Stimulated activated CD4-positive, alpha-beta T cell treated with anti-CD3 and anti-CD28 coated beads, Interleukin-2, amount 100 ng/mL, for 24 hours (primary cell): Measurements from ENCODE around the gene LRP1B.
"Not testable (repeated sequence)": the region's sequence is repeated elsewhere in the genome, so short reads cannot be mapped to it uniquely, and the experiment has no call there.

Experiments used
- DNase-seq, 2 donors: peaks; one replicate each; pipeline ENCODE4 v3.0.0-alpha.2; 2020

LRP1B gene

GRCh38 chr2:141863964-141864363 is 266.9 kb downstream of the LRP1B start:
- no peak for DNase-seq

GRCh38 chr2:141856215-141856919 is 274.4 kb downstream of the LRP1B start:
- no peak for DNase-seq

GRCh38 chr2:141848191-141848590 is 282.6 kb downstream of the LRP1B start:
- DNase-seq: no peak

DNA sequence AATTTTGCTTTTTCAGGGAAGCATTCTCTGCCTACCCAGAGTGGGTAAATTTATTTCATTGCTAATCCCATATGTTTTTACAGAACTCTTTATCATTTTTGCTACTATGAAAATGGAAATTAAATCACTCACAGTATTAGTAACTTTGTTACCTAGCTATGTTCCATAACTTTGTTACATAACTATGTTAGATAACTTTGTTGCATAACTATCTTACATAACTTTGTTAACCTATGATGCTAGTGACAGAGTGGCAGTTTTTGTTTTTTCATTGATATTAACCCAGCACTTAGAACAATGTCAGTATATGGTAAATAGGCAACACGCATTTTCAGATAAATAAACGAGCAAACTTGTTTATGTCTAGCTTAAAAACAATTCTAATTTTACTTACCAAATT is 286.6 kb downstream of the LRP1B start:
- DNase-seq: no peak

- DNase-seq: no peak
These were observed 295.7 kb downstream of the LRP1B start for GRCh38 chr2:141835103-141835502.

- no peak for DNase-seq
These were observed 302.1 kb downstream of the LRP1B start for GRCh38 chr2:141828761-141829160.

GRCh38 chr2:141824790-141825189 is 306.0 kb downstream of the LRP1B start:
- no peak for DNase-seq

DNA sequence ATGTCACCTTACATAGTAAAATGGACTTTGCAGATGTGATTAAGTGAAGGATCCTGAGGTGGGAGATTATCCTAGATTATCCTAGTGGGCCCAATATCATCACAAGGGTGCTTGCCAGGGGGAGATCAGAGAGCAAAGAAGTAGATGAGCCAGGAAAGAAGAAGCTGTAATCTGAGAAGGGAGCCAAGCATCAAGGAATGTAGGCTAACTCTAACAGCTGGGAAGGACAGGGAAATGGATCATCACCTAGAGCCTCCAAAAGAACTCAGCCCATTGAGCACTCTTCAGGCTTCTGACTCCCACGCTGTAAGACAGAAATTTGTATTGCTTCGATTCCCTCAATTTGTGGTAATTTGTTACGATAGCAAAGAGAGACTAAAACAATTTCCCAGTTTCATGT is 309.9 kb downstream of the LRP1B start:
- DNase-seq: no peak

GRCh38 chr2:141815320-141815719 is 315.5 kb downstream of the LRP1B start:
- not testable (repeated sequence) for DNase-seq

GRCh38 chr2:141814150-141814549 is 316.7 kb downstream of the LRP1B start:
- DNase-seq: no peak

- no peak for DNase-seq
These were observed 320.7 kb downstream of the LRP1B start for GRCh38 chr2:141810148-141810547.

DNA sequence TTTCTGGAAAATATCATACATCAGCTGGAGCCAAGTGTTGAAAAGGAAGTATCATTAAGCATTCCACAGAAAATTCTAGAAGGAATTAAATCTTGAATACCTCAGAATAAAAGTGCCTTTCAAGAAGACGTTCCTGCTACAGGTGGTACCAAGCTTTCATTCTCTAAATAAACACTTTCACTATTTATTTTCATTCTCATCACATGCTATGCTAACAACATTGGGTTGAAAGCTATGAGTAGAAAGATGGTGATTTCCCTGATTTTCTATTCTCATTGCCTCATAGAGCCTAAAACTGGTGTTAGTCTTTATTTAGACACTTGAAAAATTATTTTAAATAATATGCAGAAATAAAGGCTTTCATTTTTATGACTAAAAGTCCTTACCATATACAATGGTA is 324.7 kb downstream of the LRP1B start:
- no peak for DNase-seq

DNA sequence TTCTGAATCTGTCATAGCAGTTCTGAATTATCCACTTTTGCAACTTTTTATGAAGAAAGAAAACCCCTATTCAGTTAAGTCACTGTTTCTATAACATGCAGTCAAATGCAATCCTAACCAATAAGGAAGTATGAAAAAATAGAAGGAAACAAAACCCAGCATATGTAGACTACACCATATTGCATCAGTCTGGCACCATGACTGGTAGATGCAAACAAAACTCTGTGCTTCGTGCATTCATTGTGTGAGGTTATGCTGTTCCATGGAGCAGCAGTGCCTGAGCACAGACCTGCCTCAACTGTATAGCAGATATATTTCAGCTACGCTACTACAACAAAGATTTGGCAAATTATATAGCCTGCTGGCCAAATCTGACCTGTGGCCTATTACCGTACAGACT is 325.5 kb downstream of the LRP1B start:
- DNase-seq: no peak

- DNase-seq: no peak
These were observed 334.4 kb downstream of the LRP1B start for GRCh38 chr2:141796449-141796848.

- no peak for DNase-seq
These were observed 339.3 kb downstream of the LRP1B start for GRCh38 chr2:141791521-141791920.

- DNase-seq: no peak
These were observed 348.2 kb downstream of the LRP1B start for GRCh38 chr2:141782574-141782973.

- no peak for DNase-seq
These were observed 352.4 kb downstream of the LRP1B start for GRCh38 chr2:141778315-141778835.

GRCh38 chr2:141770530-141770929 is 360.3 kb downstream of the LRP1B start:
- no peak for DNase-seq

GRCh38 chr2:141767691-141768090 is 363.1 kb downstream of the LRP1B start:
- DNase-seq: no peak

- no peak for DNase-seq
These were observed 363.8 kb downstream of the LRP1B start for GRCh38 chr2:141767051-141767450.

DNA sequence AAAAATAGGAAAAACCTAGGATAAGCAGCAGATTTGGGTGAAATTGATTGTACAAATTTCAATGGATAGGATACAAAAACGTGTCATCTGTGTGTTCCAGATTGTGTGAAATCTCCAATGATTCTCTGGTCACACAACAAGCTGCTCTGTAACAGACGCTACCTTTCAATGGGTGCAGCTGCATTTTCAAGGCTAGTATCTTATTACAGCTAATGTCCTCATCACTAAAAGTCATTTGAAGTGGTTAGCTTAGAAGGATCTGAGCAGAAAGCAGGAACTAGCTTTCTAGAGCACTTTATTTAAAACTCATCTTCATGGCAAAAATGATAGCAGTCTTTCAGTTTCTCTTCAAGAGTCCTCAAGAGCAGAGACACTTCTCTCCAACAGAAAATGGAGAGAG is 364.6 kb downstream of the LRP1B start:
- DNase-seq: no peak

DNA sequence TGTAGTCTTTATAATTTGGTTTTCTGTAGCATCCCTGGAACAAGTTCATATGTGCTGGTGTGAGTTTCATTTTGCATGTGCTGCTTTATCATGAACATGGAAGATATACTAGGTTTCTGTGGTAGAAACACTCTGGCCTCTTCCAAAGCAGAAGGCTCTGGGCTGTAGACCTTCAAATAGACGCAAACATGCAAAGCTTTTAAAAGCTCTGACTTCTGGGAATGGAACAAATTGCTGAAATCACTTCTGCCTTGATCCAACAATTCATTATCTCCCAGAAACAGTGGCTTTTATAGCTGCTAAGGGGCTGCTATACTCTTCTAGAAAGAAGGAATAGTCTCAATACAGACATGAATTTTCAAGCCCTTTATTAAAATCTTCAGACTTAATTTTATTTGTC is 382.2 kb downstream of the LRP1B start:
- no peak for DNase-seq

- DNase-seq: no peak
These were observed 389.2 kb downstream of the LRP1B start for GRCh38 chr2:141741652-141742051.

GRCh38 chr2:141737492-141738255 is 393.1 kb downstream of the LRP1B start:
- DNase-seq: no peak
